GM12864 (cell line): Measurements from ENCODE around the gene PFKFB1.

Experiments used
- DNase-seq: peaks from one replicate; pipeline ENCODE4 v3.0.0-alpha.2; 2011; ENCODE audit warnings: low read depth
- H3K4me3 ChIP-seq: 2 replicates; pipeline ENCODE4 v1.5.1; 2011; ENCODE audit warnings: mild to moderate bottlenecking, low read depth, low read length, control low read depth
- CTCF ChIP-seq: IDR thresholded peaks from 2 replicates; pipeline ENCODE4 v1.5.1; 2011; ENCODE audit warnings: low read depth, mild to moderate bottlenecking, moderate library complexity, low read length, control low read depth, inconsistent platforms; ENCODE audit errors: missing control alignments

PFKFB1 gene

GRCh38 chrX:54977387-54977786 is 16.6 kb downstream of the PFKFB1 start:
- H3K4me3 ChIP-seq, result no peak overlapping the region
- TF ChIP-seq CTCF, result no peak

GRCh38 chrX:54964766-54965497 is 29.1 kb downstream of the PFKFB1 start:
- H3K4me3 ChIP-seq, result no peak overlapping the region
- TF ChIP-seq CTCF, result no peak
- DNase-seq, result no peak

More at GRCh38 chrX:54977387-54977786, 16.6 kb downstream of the PFKFB1 start:
- no peak for DNase-seq

- no peak for DNase-seq
- TF ChIP-seq CTCF, result no peak
- no peak overlapping the region for H3K4me3 ChIP-seq
Measured at GRCh38 chrX:54961750-54962149, 32.2 kb downstream of the PFKFB1 start.

- no peak for DNase-seq
- TF ChIP-seq CTCF, result no peak
- no peak overlapping the region for H3K4me3 ChIP-seq
Measured at GRCh38 chrX:54950730-54951375, 43.1 kb downstream of the PFKFB1 start.

- no peak for DNase-seq
- H3K4me3 ChIP-seq, result no peak overlapping the region
- TF ChIP-seq CTCF, result no peak
Measured at GRCh38 chrX:54945224-54945623, 48.8 kb downstream of the PFKFB1 start.

GRCh38 chrX:54944816-54945215 is 49.2 kb downstream of the PFKFB1 start:
- no peak for TF ChIP-seq CTCF
- H3K4me3 ChIP-seq, result no peak overlapping the region
- no peak for DNase-seq
